Neural cell (in vitro differentiated cells): ENCODE data around the gene CAP2.
A peak's percentile ranks its signal among the peaks of the same experiment; 100 is the strongest.

ENCODE experiments used
- CTCF ChIP-seq: fragments of 450-650 bp; IDR thresholded peaks from 2 replicates; pipeline ENCODE4 v1.5.1; 2014; ENCODE audit warnings: antibody characterized with exemption, mild to moderate bottlenecking, moderate library complexity; ENCODE audit not compliant: poor library complexity, severe bottlenecking
- EP300 ChIP-seq: fragments of 450-650 bp; conservative IDR thresholded peaks from 2 replicates; pipeline ENCODE4 v1.6.1; 2014; ENCODE audit warnings: antibody characterized with exemption, mild to moderate bottlenecking, moderate library complexity; ENCODE audit not compliant: poor library complexity, severe bottlenecking
- EZH2 ChIP-seq: fragments of 200-600, 300-800 bp; shearing (Covaris generic), sonication (generic); IDR thresholded peaks from 2 replicates; pipeline ENCODE4 v1.6.1; 2014; ENCODE audit warnings: antibody characterized with exemption, low read length, borderline replicate concordance, mild to moderate bottlenecking; ENCODE audit not compliant: insufficient read depth, poor library complexity, severe bottlenecking
- MXI1 ChIP-seq: fragments of 450-650 bp; conservative IDR thresholded peaks from 2 replicates; pipeline ENCODE4 v1.6.1; 2014; ENCODE audit warnings: antibody characterized with exemption, mild to moderate bottlenecking; ENCODE audit not compliant: poor library complexity, severe bottlenecking
- POLR2AphosphoS5 ChIP-seq: IDR thresholded peaks from 2 replicates; pipeline ENCODE4 v1.6.1; 2012
- RAD21 ChIP-seq: fragments of 450-650 bp; conservative IDR thresholded peaks from 2 replicates; pipeline ENCODE4 v1.6.1; 2014; ENCODE audit warnings: antibody characterized with exemption, mild to moderate bottlenecking, moderate library complexity
- REST ChIP-seq: IDR thresholded peaks from 2 replicates; pipeline ENCODE4 v1.6.1; 2012; ENCODE audit warnings: borderline replicate concordance
- SMC3 ChIP-seq: fragments of 450-650 bp; conservative IDR thresholded peaks from 2 replicates; pipeline ENCODE4 v1.6.1; 2014; ENCODE audit warnings: antibody characterized with exemption, mild to moderate bottlenecking, moderate library complexity; ENCODE audit not compliant: poor library complexity
- TAF1 ChIP-seq: IDR thresholded peaks from 2 replicates; pipeline ENCODE4 v1.6.1; 2012; ENCODE audit warnings: low read depth

GRCh38 chr6:17472653-17473183 is 79.3 kb downstream of the CAP2 start:
- TF ChIP-seq POLR2AphosphoS5 (peak; percentile 44), CTCF (no peak), REST (peak; percentile 57), TAF1 (no peak), EZH2 (no peak), MXI1 (no peak), SMC3 (no peak), RAD21 (peak; percentile 16), EP300 (peak; percentile 44)
